HL-60 (cell line): Measurements from ENCODE around the gene SLCO4A1.

Source experiments
- DNase-seq, 2 experiments: peaks; one replicate each; pipeline ENCODE4 v3.0.0-alpha.2; 2010 to 2020; ENCODE audit warnings: low read depth in 1 of 2, low spot score in 1 of 2
- H3K27ac ChIP-seq: fragments of 250-450 bp; sonication (Bioruptor Pico); replicated peaks from 2 replicates; pipeline ENCODE4 v1.5.1; 2020; ENCODE audit warnings: mild to moderate bottlenecking, moderate library complexity
- H3K27me3 ChIP-seq: fragments of 250-450 bp; sonication (Bioruptor Pico); 2 replicates; pipeline ENCODE4 v1.5.1; 2021; ENCODE audit warnings: mild to moderate bottlenecking, moderate library complexity; ENCODE audit not compliant: insufficient read depth, poor library complexity, severe bottlenecking
- H3K4me3 ChIP-seq: replicated peaks from 2 replicates; pipeline ENCODE4 v1.5.1; 2011; ENCODE audit warnings: mild to moderate bottlenecking, control low read depth, low read length; ENCODE audit not compliant: insufficient read depth
- GABPA ChIP-seq: IDR thresholded peaks from 2 replicates; pipeline ENCODE4 v1.6.1; 2012; ENCODE audit warnings: low read depth
- POLR2AphosphoS5 ChIP-seq: IDR thresholded peaks from 2 replicates; pipeline ENCODE4 v1.6.1; 2012; ENCODE audit warnings: low read depth
- SPI1 ChIP-seq: IDR thresholded peaks from 2 replicates; pipeline ENCODE4 v1.6.1; 2012; ENCODE audit warnings: low read depth, mild to moderate bottlenecking, borderline replicate concordance
- TF ChIP-seq, protein P1 (sequence below): IDR thresholded peaks from 2 replicates; pipeline ENCODE4 v1.6.1; 2012; ENCODE audit warnings: low read depth; ENCODE audit not compliant: insufficient replicate concordance
- TF ChIP-seq, protein P2 (sequence below): IDR thresholded peaks from one replicate; pipeline ENCODE4 v1.5.1; 2011; ENCODE audit warnings: low read length, control low read depth, inconsistent platforms; ENCODE audit not compliant: insufficient read depth

Gene SLCO4A1

GRCh38 chr20:62651285-62652021, 9.2 kb downstream of the SLCO4A1 start:
- peak overlapping the region; percentile 9; the same call in 1 of the 2 replicates for H3K4me3 ChIP-seq
- H3K27ac ChIP-seq = peak overlapping the region; percentile 80
- TF ChIP-seq, protein P1, sequence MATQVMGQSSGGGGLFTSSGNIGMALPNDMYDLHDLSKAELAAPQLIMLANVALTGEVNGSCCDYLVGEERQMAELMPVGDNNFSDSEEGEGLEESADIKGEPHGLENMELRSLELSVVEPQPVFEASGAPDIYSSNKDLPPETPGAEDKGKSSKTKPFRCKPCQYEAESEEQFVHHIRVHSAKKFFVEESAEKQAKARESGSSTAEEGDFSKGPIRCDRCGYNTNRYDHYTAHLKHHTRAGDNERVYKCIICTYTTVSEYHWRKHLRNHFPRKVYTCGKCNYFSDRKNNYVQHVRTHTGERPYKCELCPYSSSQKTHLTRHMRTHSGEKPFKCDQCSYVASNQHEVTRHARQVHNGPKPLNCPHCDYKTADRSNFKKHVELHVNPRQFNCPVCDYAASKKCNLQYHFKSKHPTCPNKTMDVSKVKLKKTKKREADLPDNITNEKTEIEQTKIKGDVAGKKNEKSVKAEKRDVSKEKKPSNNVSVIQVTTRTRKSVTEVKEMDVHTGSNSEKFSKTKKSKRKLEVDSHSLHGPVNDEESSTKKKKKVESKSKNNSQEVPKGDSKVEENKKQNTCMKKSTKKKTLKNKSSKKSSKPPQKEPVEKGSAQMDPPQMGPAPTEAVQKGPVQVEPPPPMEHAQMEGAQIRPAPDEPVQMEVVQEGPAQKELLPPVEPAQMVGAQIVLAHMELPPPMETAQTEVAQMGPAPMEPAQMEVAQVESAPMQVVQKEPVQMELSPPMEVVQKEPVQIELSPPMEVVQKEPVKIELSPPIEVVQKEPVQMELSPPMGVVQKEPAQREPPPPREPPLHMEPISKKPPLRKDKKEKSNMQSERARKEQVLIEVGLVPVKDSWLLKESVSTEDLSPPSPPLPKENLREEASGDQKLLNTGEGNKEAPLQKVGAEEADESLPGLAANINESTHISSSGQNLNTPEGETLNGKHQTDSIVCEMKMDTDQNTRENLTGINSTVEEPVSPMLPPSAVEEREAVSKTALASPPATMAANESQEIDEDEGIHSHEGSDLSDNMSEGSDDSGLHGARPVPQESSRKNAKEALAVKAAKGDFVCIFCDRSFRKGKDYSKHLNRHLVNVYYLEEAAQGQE = no peak
- peak; percentile 78 for TF ChIP-seq POLR2AphosphoS5
- 0 out of 2 replicates have a peak, but pooled peaks have one; percentile 8 for TF ChIP-seq GABPA
- peak; percentile 84 for TF ChIP-seq SPI1
- TF ChIP-seq, protein P2, sequence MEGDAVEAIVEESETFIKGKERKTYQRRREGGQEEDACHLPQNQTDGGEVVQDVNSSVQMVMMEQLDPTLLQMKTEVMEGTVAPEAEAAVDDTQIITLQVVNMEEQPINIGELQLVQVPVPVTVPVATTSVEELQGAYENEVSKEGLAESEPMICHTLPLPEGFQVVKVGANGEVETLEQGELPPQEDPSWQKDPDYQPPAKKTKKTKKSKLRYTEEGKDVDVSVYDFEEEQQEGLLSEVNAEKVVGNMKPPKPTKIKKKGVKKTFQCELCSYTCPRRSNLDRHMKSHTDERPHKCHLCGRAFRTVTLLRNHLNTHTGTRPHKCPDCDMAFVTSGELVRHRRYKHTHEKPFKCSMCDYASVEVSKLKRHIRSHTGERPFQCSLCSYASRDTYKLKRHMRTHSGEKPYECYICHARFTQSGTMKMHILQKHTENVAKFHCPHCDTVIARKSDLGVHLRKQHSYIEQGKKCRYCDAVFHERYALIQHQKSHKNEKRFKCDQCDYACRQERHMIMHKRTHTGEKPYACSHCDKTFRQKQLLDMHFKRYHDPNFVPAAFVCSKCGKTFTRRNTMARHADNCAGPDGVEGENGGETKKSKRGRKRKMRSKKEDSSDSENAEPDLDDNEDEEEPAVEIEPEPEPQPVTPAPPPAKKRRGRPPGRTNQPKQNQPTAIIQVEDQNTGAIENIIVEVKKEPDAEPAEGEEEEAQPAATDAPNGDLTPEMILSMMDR = no peak
- H3K27me3 ChIP-seq = no peaks in the 10 kb centered on the region
- peak; percentile 74 to 96 for DNase-seq

DNA sequence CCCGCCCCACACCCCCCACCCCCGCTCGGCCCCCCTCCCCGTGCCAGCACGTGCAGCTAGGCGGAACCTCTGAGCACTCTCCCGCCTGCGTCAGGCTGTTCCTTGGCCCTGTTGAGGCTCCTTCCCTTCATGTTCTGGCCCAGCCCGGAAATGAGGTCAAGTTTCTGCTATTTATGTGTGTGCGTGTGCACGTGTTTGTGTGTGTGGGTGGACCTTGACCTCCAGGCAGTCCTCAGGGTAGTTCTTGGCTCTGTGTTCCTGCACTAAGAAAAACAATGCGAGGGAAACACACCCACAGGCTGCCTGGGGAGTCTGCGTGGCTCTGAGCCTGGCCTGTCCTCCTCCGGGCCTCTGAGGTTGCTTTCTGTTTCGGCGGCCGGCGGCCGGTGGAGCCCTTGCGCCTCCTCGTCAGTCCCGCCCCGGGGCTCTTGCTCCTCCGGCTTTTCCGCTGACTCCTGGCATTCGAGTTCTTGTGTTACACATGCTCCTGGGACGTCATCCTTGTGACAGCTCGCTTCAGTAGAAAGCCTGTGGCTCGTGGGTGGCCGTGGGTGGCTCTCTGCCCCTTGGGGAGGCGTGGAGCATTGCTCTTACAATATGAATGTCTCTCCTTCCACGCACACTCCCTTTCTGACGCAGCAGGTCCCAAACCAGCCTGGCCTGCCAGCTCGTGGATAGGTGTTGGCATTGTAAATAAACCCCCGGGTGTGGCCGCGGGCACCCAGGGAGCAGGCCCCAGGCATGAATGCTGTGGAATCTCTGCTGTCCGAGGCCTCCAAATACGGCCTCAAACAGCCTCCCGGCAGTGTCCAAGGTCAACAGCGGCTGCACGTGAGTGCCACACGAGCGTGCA, 10.0 kb downstream of the SLCO4A1 start:
- TF ChIP-seq GABPA (peak; percentile 64), SPI1 (no peak), POLR2AphosphoS5 (peak; percentile 62; the same call in 1 of the 2 replicates)
- TF ChIP-seq, protein P2 = no peak
- TF ChIP-seq, protein P1 = no peak
- DNase-seq = peak; percentile 82 to 93

DNA sequence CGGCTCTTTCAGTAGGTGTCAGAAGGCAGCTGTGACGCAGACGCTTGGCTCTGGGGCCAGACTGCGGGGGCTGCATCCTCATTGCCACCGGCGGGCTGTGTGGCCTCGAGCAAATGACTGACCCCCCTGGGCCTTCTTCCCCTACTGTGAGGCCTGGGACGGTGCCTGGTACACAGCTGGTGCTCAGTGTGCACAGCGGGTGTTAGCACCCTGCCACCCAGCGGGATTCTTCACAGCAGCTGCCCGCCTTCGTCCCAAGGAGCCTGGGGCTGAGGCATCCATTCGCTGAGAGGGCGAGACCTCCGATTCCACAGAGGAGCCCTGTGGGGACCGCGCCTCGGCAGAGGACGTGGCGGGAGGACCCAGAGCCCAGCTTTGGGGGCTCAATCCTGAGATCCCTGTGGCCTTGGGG, 10.6 kb downstream of the SLCO4A1 start:
- H3K4me3 ChIP-seq = no peak overlapping the region
- no peaks in the 10 kb centered on the region for H3K27me3 ChIP-seq
- DNase-seq = no peak
- TF ChIP-seq SPI1 (no peak), GABPA (no peak), POLR2AphosphoS5 (no peak)
- TF ChIP-seq, protein P1 = no peak
- TF ChIP-seq, protein P2 = no peak
- H3K27ac ChIP-seq = peak overlapping the region; percentile 80

More for the DNA sequence above, 10.0 kb downstream of the SLCO4A1 start:
- peak overlapping the region; percentile 80 for H3K27ac ChIP-seq
- H3K4me3 ChIP-seq = peak overlapping the region; percentile 7
- no peaks in the 10 kb centered on the region for H3K27me3 ChIP-seq
